Stomach (tissue), 9 donors: ENCODE data around the gene CFAP74. TPM values are rescaled to one million over a fixed set of nuclear protein-coding genes. Genes with fewer than 3 reads are reported as not detected.

Experiments used
- DNase-seq, 2 donors: peaks; one replicate each; pipeline versions ENCODE4 v3.0.0 to v3.0.0-alpha.2; 2013 to 2019
- H3K27ac ChIP-seq, 5 donors: fragments of 200-600 bp in 4 of 5; sonication (generic) in 4 of 5; one replicate each; pipeline ENCODE4 v1.5.1; 2013 to 2019; ENCODE audit warnings: mild to moderate bottlenecking in 1 of 5, moderate library complexity in 1 of 5
- H3K27me3 ChIP-seq, 3 donors: fragments of 200-600 bp; sonication (generic); one replicate each; pipeline ENCODE4 v1.5.1; 2017 to 2019; ENCODE audit warnings: mixed run types in 1 of 3
- H3K36me3 ChIP-seq, 4 donors: fragments of 200-600 bp; sonication (generic); 1 replicate in 3 of 4; 2 replicates in 1 of 4; pipeline ENCODE4 v1.5.1; 2016 to 2019
- H3K4me1 ChIP-seq, 4 donors: fragments of 200-600 bp; sonication (generic); one replicate each; pipeline ENCODE4 v1.5.1; 2016 to 2019
- H3K4me3 ChIP-seq, 4 donors: fragments of 200-600 bp; sonication (generic) in 3 of 4; one replicate each; pipeline ENCODE4 v1.5.1; 2016 to 2019; ENCODE audit warnings: mild to moderate bottlenecking in 1 of 4
- H3K9me3 ChIP-seq, 4 donors: fragments of 200-600 bp; sonication (generic); one replicate each; pipeline ENCODE4 v1.5.1; 2016 to 2019
- EP300 ChIP-seq: sonication (generic); formaldehyde crosslinking; IDR thresholded peaks from one replicate; pipeline ENCODE4 v1.6.1; 2017; ENCODE audit warnings: antibody characterized with exemption
- POLR2A ChIP-seq, 4 donors: fragments of 450-650 bp; IDR thresholded peaks; one replicate each; pipeline ENCODE4 v1.6.1; 2016; ENCODE audit warnings: antibody characterized with exemption in 4 of 4, control low read depth in 2 of 4, mild to moderate bottlenecking in 1 of 4, moderate library complexity in 1 of 4
- POLR2AphosphoS5 ChIP-seq, 3 donors: sonication (generic); formaldehyde crosslinking; IDR thresholded peaks; one replicate each; pipeline ENCODE4 v1.6.1; 2016; ENCODE audit warnings: antibody characterized with exemption in 3 of 3
- WGBS, 5 donors: extraction: QIAGEN DNeasy Blood & Tissue Kit in 3 of 5; methylation state at CpG; one replicate each; pipeline versions ENCODE4 v1.1.5 to v1.1.7; 2013 to 2018; 5-methylcytosine and 5-hydroxymethylcytosine counted together
- intact Hi-C: fragments of 100-400 bp; cut with DNase I; formaldehyde crosslinking; loops from one replicate; pipeline ENCODE4 v1.15.1; 2023; ENCODE audit warnings: low total_unique reads
- polyA plus RNA-seq, 3 donors: library from polyadenylated mRNA; stranded (reverse); fragments of 200-250 nt; gene quantifications; one replicate each; pipeline ENCODE4 v1.2.3, GENCODE V29; 2013
- total RNA-seq, 5 donors: library from RNA; depleted of rRNA; stranded (reverse); fragments of >200 nt; gene quantifications; one replicate each; pipeline versions ENCODE4 v1.1.0 to v1.2.3, GENCODE V29; 2014 to 2016
- TF ChIP-seq, protein P1 (sequence below), 7 experiments: fragments of 450-650 bp in 4 of 7; fragments of 200-600 bp in 3 of 7; sonication (generic) in 3 of 7; IDR thresholded peaks; one replicate each; pipeline ENCODE4 v1.5.1; 2016 to 2019; ENCODE audit warnings: antibody characterized with exemption in 7 of 7, control low read depth in 2 of 7, mild to moderate bottlenecking in 1 of 7
- donor health status: healthy with polysubstance abuse.
- donor health status: Bipolar disorder and iron deficiency.
- donor health status: healthy.

Gene CFAP74
- total and polyA plus RNA-seq, 8 donors: under 0.01 TPM; not detected in 7

DNA sequence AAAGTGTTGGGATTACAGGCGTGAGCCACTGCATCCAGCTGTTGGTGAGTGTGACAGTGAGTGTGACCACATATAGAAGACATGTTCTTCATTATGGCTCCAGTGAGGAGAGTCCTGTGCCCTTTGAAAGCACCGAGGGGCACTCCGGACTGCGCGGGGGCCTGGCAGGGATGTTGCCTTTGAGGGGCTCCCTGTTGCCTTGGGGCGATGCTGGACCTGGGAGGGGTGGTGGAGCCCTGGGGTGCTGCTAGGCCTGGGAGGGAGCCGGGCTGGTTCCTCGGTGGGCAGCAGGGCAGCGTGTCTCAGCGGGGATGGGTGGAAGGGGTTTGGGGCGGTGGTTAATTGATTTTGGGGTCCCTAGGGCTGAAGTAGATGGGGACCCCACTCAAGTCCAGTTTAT lies 25.5 kb downstream of the CFAP74 start:
- TF ChIP-seq POLR2A (IDR thresholded peaks at IDR 0.05) (no peak), EP300 (no peak), POLR2AphosphoS5 (IDR thresholded peaks at IDR 0.05) (no peak)
- TF ChIP-seq, protein P1, sequence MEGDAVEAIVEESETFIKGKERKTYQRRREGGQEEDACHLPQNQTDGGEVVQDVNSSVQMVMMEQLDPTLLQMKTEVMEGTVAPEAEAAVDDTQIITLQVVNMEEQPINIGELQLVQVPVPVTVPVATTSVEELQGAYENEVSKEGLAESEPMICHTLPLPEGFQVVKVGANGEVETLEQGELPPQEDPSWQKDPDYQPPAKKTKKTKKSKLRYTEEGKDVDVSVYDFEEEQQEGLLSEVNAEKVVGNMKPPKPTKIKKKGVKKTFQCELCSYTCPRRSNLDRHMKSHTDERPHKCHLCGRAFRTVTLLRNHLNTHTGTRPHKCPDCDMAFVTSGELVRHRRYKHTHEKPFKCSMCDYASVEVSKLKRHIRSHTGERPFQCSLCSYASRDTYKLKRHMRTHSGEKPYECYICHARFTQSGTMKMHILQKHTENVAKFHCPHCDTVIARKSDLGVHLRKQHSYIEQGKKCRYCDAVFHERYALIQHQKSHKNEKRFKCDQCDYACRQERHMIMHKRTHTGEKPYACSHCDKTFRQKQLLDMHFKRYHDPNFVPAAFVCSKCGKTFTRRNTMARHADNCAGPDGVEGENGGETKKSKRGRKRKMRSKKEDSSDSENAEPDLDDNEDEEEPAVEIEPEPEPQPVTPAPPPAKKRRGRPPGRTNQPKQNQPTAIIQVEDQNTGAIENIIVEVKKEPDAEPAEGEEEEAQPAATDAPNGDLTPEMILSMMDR (IDR thresholded peaks at IDR 0.05): no peak
- Histone ChIP-seq H3K36me3 (no peaks in the 10 kb centered on the region), H3K9me3 (no peaks in the 10 kb centered on the region), H3K27me3 (peaks cover 0 to 33% (median 5%) of the 10 kb centered on the region in 3 donors), H3K27ac (no peak overlapping the region), H3K4me3 (no peak overlapping the region), H3K4me1 (no peaks in the 10 kb centered on the region)
- DNase-seq: no peak
- intact Hi-C loops: no loop called here
- 57 to 92% (median 74%) methylated on average over 9 to 11 of the region's 11 CpGs for WGBS, 5 donors

DNA sequence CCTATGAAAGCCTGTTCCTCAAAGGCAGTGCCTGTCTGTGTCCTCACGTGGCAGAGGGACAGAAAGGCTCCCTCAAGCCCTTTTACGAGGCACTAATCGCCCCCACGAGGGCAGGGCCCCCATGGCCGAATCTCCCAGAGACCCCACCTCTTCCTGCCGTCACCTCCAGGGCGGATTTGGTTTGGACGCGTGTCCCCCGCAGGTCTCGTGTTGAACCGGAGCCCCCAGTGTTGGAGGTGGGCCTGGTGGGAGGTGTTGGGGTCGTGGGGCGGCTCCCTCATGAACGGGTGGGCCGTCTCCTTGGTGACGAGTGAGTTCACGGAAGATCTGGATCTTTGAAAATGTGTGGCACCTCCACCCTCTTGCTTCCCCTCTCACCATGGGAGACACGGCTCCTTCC lies 27.6 kb downstream of the CFAP74 start:
- H3K4me3 ChIP-seq: no peak overlapping the region
- no peaks in the 10 kb centered on the region for H3K36me3 ChIP-seq
- no peak for DNase-seq
- peaks cover 0 to 46% (median 8%) of the 10 kb centered on the region in 3 donors for H3K27me3 ChIP-seq
- H3K9me3 ChIP-seq: no peaks in the 10 kb centered on the region
- H3K27ac ChIP-seq: no peak overlapping the region
- intact Hi-C loops: no loop called here
- WGBS, 5 donors: 81 to 90% (median 85%) methylated on average over 15 to 19 of the region's 19 CpGs
- TF ChIP-seq EP300: no peak
- no peak for TF ChIP-seq POLR2AphosphoS5 (IDR thresholded peaks at IDR 0.05)
- TF ChIP-seq, protein P1 (IDR thresholded peaks at IDR 0.05): no peak
- TF ChIP-seq POLR2A (IDR thresholded peaks at IDR 0.05): no peak
- no peaks in the 10 kb centered on the region for H3K4me1 ChIP-seq

DNA sequence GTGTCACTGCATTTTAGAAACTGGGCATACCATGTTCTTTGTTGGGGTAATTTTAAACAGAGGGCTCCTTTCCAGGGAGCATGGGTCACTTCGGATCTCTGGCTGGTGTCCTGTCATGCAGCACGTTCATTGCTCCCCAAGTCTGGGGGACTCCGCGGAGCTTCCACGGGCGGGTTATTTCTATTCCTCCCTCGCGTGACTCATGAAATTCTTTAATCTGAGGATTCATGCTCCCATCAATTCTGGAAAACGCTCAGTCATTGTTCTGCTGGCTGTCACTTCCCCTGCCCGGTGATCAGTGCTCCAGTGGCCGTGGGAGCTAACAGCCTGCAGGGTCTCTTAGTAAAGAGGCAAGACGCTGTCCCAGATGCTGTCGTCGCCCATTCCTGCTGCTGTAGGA lies 28.1 kb downstream of the CFAP74 start:
- Histone ChIP-seq H3K36me3 (no peaks in the 10 kb centered on the region), H3K4me3 (no peak overlapping the region), H3K4me1 (no peaks in the 10 kb centered on the region), H3K27me3 (peaks cover 0 to 46% (median 8%) of the 10 kb centered on the region in 3 donors), H3K9me3 (no peaks in the 10 kb centered on the region), H3K27ac (no peak overlapping the region)
- intact Hi-C loops: no loop called here
- no peak for DNase-seq
- WGBS, 5 donors: 79 to 91% (median 84%) methylated on average over 14 of the region's 14 CpGs
- TF ChIP-seq POLR2AphosphoS5 (IDR thresholded peaks at IDR 0.05) (no peak), EP300 (no peak), POLR2A (IDR thresholded peaks at IDR 0.05) (no peak)
- TF ChIP-seq, protein P1 (IDR thresholded peaks at IDR 0.05): no peak

DNA sequence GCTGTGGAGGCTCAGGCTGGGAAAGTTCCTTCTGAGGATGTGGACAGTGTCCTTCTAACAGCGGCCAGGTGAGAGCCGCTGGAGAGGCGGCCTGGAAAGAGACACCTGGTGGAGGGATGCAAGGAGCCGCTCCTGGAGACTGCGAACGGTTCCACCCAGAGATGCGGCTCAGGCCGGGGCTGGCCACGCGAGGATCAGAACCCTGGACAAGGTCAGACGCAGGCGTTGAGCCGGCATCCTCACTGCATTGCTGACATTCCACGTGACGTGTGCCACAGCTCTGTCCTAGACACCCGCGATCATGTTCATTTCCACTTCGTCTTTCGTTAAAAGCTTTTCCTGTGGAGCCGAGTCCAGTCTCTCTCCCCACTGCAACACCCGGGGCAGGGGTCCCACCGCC lies 28.8 kb downstream of the CFAP74 start:
- Histone ChIP-seq H3K36me3 (no peaks in the 10 kb centered on the region), H3K9me3 (no peaks in the 10 kb centered on the region), H3K4me3 (no peak overlapping the region), H3K4me1 (no peaks in the 10 kb centered on the region), H3K27me3 (peaks cover 0 to 46% (median 8%) of the 10 kb centered on the region in 3 donors), H3K27ac (no peak overlapping the region)
- TF ChIP-seq, protein P1 (IDR thresholded peaks at IDR 0.05): no peak
- TF ChIP-seq POLR2AphosphoS5 (IDR thresholded peaks at IDR 0.05): no peak
- TF ChIP-seq EP300: no peak
- TF ChIP-seq POLR2A (IDR thresholded peaks at IDR 0.05): no peak
- DNase-seq: no peak
- intact Hi-C loops: no loop called here
- WGBS, 5 donors: 71 to 78% (median 73%) methylated on average over 22 of the region's 22 CpGs
